Kidney (tissue), 14 donors: ENCODE data around the gene PIK3CD. TPM values are rescaled to one million over a fixed set of nuclear protein-coding genes. Genes with fewer than 3 reads are reported as not detected.

Experiments
- DNase-seq, 5 donors: peaks; one replicate each; pipeline ENCODE4 v3.0.0-alpha.2; 2013 to 2020
- FAIRE-seq: peaks from 2 replicates; lab custom pipeline; 2012; peaks lifted over from hg19 to GRCh38; lab: Jason Lieb, UNC
- H3K27ac ChIP-seq, 2 donors: one replicate each; pipeline ENCODE4 v1.7.0; 2013; ENCODE audit warnings: low read depth in 2 of 2, low read length in 2 of 2, inconsistent platforms in 1 of 2
- H3K27me3 ChIP-seq: one replicate; pipeline ENCODE4 v1.7.1; 2013; ENCODE audit warnings: low read length, inconsistent platforms; ENCODE audit not compliant: control insufficient read depth, insufficient read depth
- H3K36me3 ChIP-seq, 3 donors: one replicate each; pipeline versions ENCODE4 v1.7.0 to v1.7.1; 2013; ENCODE audit warnings: low read length in 3 of 3, control low read depth in 1 of 3, inconsistent platforms in 1 of 3; ENCODE audit not compliant: insufficient read depth in 3 of 3, control insufficient read depth in 2 of 3
- H3K4me1 ChIP-seq, 3 donors: one replicate each; pipeline versions ENCODE4 v1.7.0 to v1.7.1; 2013; ENCODE audit warnings: low read length in 3 of 3, inconsistent platforms in 1 of 3, low read depth in 1 of 3; ENCODE audit not compliant: control insufficient read depth in 2 of 3, insufficient read depth in 2 of 3
- H3K4me3 ChIP-seq, 3 donors: one replicate each; pipeline versions ENCODE4 v1.7.0 to v1.8.1; 2013; ENCODE audit warnings: low read length in 3 of 3, control low read depth in 1 of 3, inconsistent platforms in 1 of 3
- H3K9ac ChIP-seq, 3 donors: one replicate each; pipeline versions ENCODE4 v1.7.0 to v1.7.1; 2013; ENCODE audit warnings: low read length in 3 of 3, control low read depth in 1 of 3, inconsistent platforms in 1 of 3
- H3K9me3 ChIP-seq, 3 donors: one replicate each; pipeline versions ENCODE4 v1.7.0 to v1.7.1; 2013; ENCODE audit warnings: low read length in 3 of 3, control low read depth in 1 of 3, inconsistent platforms in 1 of 3; ENCODE audit not compliant: control insufficient read depth in 2 of 3, insufficient read depth in 1 of 3
- CTCF ChIP-seq: IDR thresholded peaks from 3 replicates; pipeline ENCODE4 v1.5.1; 2012; ENCODE audit warnings: mild to moderate bottlenecking, moderate library complexity, borderline replicate concordance; ENCODE audit not compliant: insufficient read depth; ENCODE audit errors: extremely low read depth
- intact Hi-C: fragments of 100-400 bp; cut with DNase I; formaldehyde crosslinking; loops from one replicate; pipeline ENCODE4 v1.11.1; 2022
- polyA plus RNA-seq: library from polyadenylated mRNA; stranded (reverse); fragments of 350-450 nt; fragmentation: Illumina TruSeq; extraction: RNeasy Lipid Tissue Mini Kit (QIAGEN cat#74804); gene quantifications from one replicate; pipeline ENCODE4 v1.2.3, GENCODE V29; 2014; ENCODE audit warnings: low read depth, low replicate concordance; ENCODE audit not compliant: insufficient read depth
- total RNA-seq: library from RNA; stranded (reverse); fragmentation: NEBNext Ultra II Directional; extraction: Animal tissue kit (Norgen Biotek cat#: 25700); gene quantifications from one replicate; pipeline ENCODE4 v1.2.1, GENCODE V29; 2021
- donor health status: control.
- donor health status: control.
- donor health status: control.
- donor health status: control.
- donor health status: control.
- donor health status: DM: yes; HTN: yes; CAD: no.
- donor health status: Normal renal cell carcinoma (clear cell type).

The PIK3CD gene
- total and polyA plus RNA-seq, 2 donors from 2014 or later, result 5.3 to 19.7 TPM

GRCh38 chr1:9633493-9633892, 18.0 kb upstream of the PIK3CD start:
- H3K9me3 ChIP-seq, result no peaks in the 10 kb centered on the region
- DNase-seq, result no peak
- no peak overlapping the region for H3K27ac ChIP-seq
- no peaks in the 10 kb centered on the region for H3K27me3 ChIP-seq
- intact Hi-C loops, result no loop called here
- no peak overlapping the region for H3K9ac ChIP-seq
- no peak for FAIRE-seq
- no peak overlapping the region for H3K4me3 ChIP-seq
- no peaks in the 10 kb centered on the region for H3K4me1 ChIP-seq
- no peak for TF ChIP-seq CTCF
- no peaks in the 10 kb centered on the region for H3K36me3 ChIP-seq

GRCh38 chr1:9634582-9634981, 16.9 kb upstream of the PIK3CD start:
- TF ChIP-seq CTCF, result no peak
- H3K9ac ChIP-seq, result no peak overlapping the region
- FAIRE-seq (no peak), DNase-seq (no peak)
- H3K36me3 ChIP-seq, result no peaks in the 10 kb centered on the region
- no peaks in the 10 kb centered on the region for H3K27me3 ChIP-seq
- no peaks in the 10 kb centered on the region for H3K9me3 ChIP-seq
- no peak overlapping the region for H3K4me3 ChIP-seq
- no peak overlapping the region for H3K27ac ChIP-seq
- intact Hi-C loops, result no loop called here
- no peaks in the 10 kb centered on the region for H3K4me1 ChIP-seq

DNA sequence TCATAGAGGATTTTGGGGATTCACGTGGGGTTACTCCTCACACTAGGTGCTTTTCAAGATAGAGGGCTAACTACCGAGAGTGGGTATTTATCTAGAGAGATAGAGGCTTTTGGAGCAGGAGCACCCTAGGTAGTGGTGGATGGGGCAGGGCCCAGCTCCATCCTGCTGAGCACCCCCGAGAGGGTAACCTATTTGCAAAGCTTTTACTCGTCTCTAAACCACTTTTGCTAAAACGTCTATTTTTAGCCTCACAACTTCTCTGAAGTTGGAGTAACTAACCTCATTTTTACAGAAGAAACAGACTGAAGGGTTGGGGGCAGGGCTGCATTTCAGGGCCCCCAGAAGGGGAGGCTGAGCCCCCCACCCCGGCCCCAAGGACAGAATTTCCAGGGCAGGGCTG, 12.3 kb upstream of the PIK3CD start:
- Histone ChIP-seq H3K27ac (no peak overlapping the region), H3K9ac (no peak overlapping the region), H3K4me1 (no peaks in the 10 kb centered on the region), H3K27me3 (no peaks in the 10 kb centered on the region), H3K36me3 (no peaks in the 10 kb centered on the region), H3K9me3 (no peaks in the 10 kb centered on the region), H3K4me3 (no peak overlapping the region)
- intact Hi-C loops, result no loop called here
- TF ChIP-seq CTCF, result no peak
- DNase-seq (no peak), FAIRE-seq (no peak)
